ENCODE measurements around the gene GPX3. TPM values are rescaled to one million over a fixed set of nuclear protein-coding genes. Genes with fewer than 3 reads are reported as not detected.

The GPX3 gene
- total and polyA plus RNA-seq, 2 donors (not counting 3 experiments of a cell fraction or from before 2014, with no cell fraction given): 5.1 to 17.1 TPM

DNA sequence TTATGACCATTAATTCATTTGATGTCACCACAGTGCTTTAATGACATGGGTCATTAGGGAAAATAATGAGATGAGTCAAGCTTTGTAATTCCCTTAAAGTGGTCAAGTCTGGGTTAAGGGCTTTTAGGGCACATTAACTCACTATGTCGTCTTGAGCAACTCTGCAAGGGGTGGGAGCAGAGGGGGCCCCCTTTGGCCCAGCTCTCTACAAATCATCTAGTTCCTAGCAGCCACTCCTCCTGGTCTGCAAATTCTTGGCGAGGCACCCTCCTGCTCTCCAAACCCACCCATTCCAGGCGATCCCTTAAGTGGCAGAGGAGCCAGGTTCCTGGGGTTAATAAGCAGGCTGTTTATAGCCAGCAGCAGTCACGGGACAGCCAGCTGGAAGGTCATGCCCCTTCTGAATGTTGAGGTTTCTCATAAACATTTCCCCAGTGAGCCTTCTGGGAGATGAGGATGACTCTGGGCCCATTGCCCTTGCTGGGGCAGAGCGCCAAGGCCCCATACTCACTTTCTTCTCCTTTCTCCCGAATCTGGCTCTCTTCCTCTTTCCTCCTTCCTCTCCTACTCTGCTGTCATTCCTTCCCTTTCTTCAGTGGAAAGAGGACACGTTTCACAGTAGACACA, 14.3 kb upstream of the GPX3 start:
- FAIRE-seq (no peak), DNase-seq (ENCODE audit: low read depth, low spot score) (peak; percentile 36)
- no peaks in the 10 kb centered on the region for H4K20me1 ChIP-seq (replicated peaks; ENCODE audit: control insufficient read depth, extremely low read depth, insufficient read depth, low read length)
- no peak overlapping the region for H3K27ac ChIP-seq (ENCODE audit: insufficient read depth, low read depth, low read length)
- no peaks in the 10 kb centered on the region for H3K9me1 ChIP-seq (replicated peaks; ENCODE audit: control insufficient read depth, extremely low read depth, insufficient read depth, low read length)
- ChIA-PET POLR2A (no interaction called here), CTCF (interaction anchor here (2.6 to 6.0 kb wide), 3 partner anchors 43 to 159 kb away, joined by 12 to 215 read pairs (median 115); no protein-coding TSS in a partner anchor)
- H2AFZ ChIP-seq (ENCODE audit: low read depth, low read length): no peak overlapping the region
- no peak for TF ChIP-seq GATA2 (IDR thresholded peaks at IDR 0.05; ENCODE audit: insufficient read depth, insufficient read length, low read depth, low read length)
- no peak for TF ChIP-seq MYC (IDR thresholded peaks at IDR 0.05; ENCODE audit: low read depth, low read length)
- no peak for TF ChIP-seq JUN (IDR thresholded peaks at IDR 0.05; ENCODE audit: borderline replicate concordance, insufficient read depth, insufficient read length, low read depth)
- TF ChIP-seq POLR2AphosphoS5 (IDR thresholded peaks at IDR 0.05; ENCODE audit: insufficient read depth, low read depth, low read length): no peak
- TF ChIP-seq, protein P1, sequence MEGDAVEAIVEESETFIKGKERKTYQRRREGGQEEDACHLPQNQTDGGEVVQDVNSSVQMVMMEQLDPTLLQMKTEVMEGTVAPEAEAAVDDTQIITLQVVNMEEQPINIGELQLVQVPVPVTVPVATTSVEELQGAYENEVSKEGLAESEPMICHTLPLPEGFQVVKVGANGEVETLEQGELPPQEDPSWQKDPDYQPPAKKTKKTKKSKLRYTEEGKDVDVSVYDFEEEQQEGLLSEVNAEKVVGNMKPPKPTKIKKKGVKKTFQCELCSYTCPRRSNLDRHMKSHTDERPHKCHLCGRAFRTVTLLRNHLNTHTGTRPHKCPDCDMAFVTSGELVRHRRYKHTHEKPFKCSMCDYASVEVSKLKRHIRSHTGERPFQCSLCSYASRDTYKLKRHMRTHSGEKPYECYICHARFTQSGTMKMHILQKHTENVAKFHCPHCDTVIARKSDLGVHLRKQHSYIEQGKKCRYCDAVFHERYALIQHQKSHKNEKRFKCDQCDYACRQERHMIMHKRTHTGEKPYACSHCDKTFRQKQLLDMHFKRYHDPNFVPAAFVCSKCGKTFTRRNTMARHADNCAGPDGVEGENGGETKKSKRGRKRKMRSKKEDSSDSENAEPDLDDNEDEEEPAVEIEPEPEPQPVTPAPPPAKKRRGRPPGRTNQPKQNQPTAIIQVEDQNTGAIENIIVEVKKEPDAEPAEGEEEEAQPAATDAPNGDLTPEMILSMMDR (IDR thresholded peaks at IDR 0.05; ENCODE audit: extremely low read depth in 1 of 2, insufficient read depth in 1 of 2, low read depth in 1 of 2, low read length in 2 of 2): no peak
- dilution Hi-C loops (cut with MboI; ENCODE audit: extremely low pct_ligation_motif_present, low sequenced_read_pairs): no loop called here
- BruUV-seq (replicated peaks): no TSS peak
- no peaks in the 10 kb centered on the region for H3K36me3 ChIP-seq (ENCODE audit: control insufficient read depth in 2 of 2, extremely low read depth in 1 of 2, insufficient read depth in 2 of 2, low read length in 2 of 2)
- H3K4me1 ChIP-seq (ENCODE audit: control insufficient read depth, extremely low read depth, insufficient read depth, low read length): no peaks in the 10 kb centered on the region
- H3K4me2 ChIP-seq (ENCODE audit: insufficient read depth, low read length): no peak overlapping the region
- no peak overlapping the region for H3K9ac ChIP-seq (replicated peaks; ENCODE audit: extremely low read depth, insufficient read depth, low read length)
- peaks cover 0 to 8% of the 10 kb centered on the region in 2 experiments for H3K27me3 ChIP-seq (ENCODE audit: control insufficient read depth in 2 of 2, insufficient read depth in 2 of 2, low read length in 2 of 2)
- intact Hi-C loops (cut with micrococcal nuclease): no loop called here
- no peaks in the 10 kb centered on the region for H3K9me3 ChIP-seq (replicated peaks; ENCODE audit: control insufficient read depth, insufficient read depth, low read length)
- no peak overlapping the region for H3K4me3 ChIP-seq (replicated peaks in 1 of 3; ENCODE audit: insufficient read depth in 1 of 3, low read depth in 1 of 3, low read length in 3 of 3)
- H3K79me2 ChIP-seq (ENCODE audit: control insufficient read depth, insufficient read depth, low read length): no peaks in the 10 kb centered on the region

All from endothelial cell of umbilical vein (primary cell).